GM12892 (cell line): ENCODE measurements around the gene PEPD.

Source experiments
- POLR2A ChIP-seq: IDR thresholded peaks from 2 replicates; pipeline ENCODE4 v1.6.1; 2011; ENCODE audit warnings: low read depth, low read length, control low read depth
- POLR2AphosphoS5 ChIP-seq: IDR thresholded peaks from 2 replicates; pipeline ENCODE4 v1.6.1; 2011; ENCODE audit warnings: low read depth, low read length, control low read depth
- TAF1 ChIP-seq: IDR thresholded peaks from 2 replicates; pipeline ENCODE4 v1.6.1; 2011; ENCODE audit warnings: low read depth, mild to moderate bottlenecking, control low read depth, low read length, borderline replicate concordance

GRCh38 chr19:33463199-33463598 is 58.4 kb downstream of the PEPD start:
- TF ChIP-seq POLR2AphosphoS5 (no peak), POLR2A (no peak), TAF1 (no peak)
